ENCODE results near the gene ITIH4. TPM values are rescaled to one million over a fixed set of nuclear protein-coding genes. Genes with fewer than 3 reads are reported as not detected.

ITIH4 gene
- total and polyA plus RNA-seq, 2 of the 13 experiments (the other 11 are each of a cell fraction or from before 2014, with no cell fraction given): 2.7 to 5.3 TPM

DNA sequence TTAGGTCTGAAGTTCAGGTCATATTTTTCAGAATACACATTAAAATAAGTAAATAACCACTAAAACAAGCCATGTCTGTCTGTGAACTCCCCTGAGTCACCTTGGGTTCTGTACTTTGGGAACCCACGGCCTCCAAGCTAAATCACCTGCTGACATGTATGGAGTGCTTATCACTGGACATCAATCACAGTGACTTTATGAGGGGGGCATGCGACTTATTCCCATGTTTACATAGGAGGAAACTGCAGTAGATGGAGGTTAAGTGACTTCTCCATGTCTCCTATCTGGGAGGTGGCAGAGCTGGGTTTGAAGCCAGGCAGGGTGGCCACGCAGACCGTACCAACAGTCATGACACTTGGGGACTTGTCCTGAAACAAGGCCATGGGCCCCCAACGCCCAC lies 8.1 kb downstream of the ITIH4 start:
- H3K27ac ChIP-seq (ENCODE audit: extremely low read length, insufficient read depth, low read length): no peak overlapping the region
- intact Hi-C loops (cut with micrococcal nuclease; ENCODE audit: unreplicated experiment): loop anchor here (10.0 kb wide), 1 partner anchor 48 kb away; the partner anchor contains the start of genes ITIH1 and NEK4

More for the DNA sequence above, 8.1 kb downstream of the ITIH4 start:
- no peaks in the 10 kb centered on the region for H3K36me3 ChIP-seq (replicated peaks in 1 of 2; ENCODE audit: control insufficient read depth in 1 of 2, insufficient read depth in 2 of 2, low read length in 2 of 2)
- H2AFZ ChIP-seq (ENCODE audit: low read length): no peak overlapping the region
- no peak for ATAC-seq
- ChIA-PET CTCF (ENCODE audit: low intra/inter-chr PET ratio, low total read pairs) (no interaction called here), POLR2A (interaction anchor here (1.2 kb wide), 1 partner anchor 14 kb away, joined by 3 read pairs; no protein-coding TSS in a partner anchor)
- no peak for FAIRE-seq
- peaks cover 68% of the 10 kb centered on the region for H3K4me1 ChIP-seq (ENCODE audit: insufficient read depth, low read length)
- H3K4me3 ChIP-seq (replicated peaks in 1 of 3; ENCODE audit: insufficient read depth in 1 of 3, low read depth in 2 of 3, low read length in 3 of 3): no peak overlapping the region
- H3K27me3 ChIP-seq (ENCODE audit: control insufficient read depth in 1 of 2, insufficient read depth in 2 of 2, low read length in 2 of 2): no peaks in the 10 kb centered on the region
- no peak overlapping the region for H3K4me2 ChIP-seq (ENCODE audit: low read depth, low read length)
- WGBS (ENCODE audit: low lambda C conversion rate): 67% methylated on average over 5 of the region's 5 CpGs
- no peak overlapping the region for H3K9ac ChIP-seq (ENCODE audit: insufficient read depth, low read depth, low read length)
- TF ChIP-seq MIXL1 (CRISPR knock-in tag; IDR thresholded peaks at IDR 0.05) (no peak), KDM3A (CRISPR knock-in tag; IDR thresholded peaks at IDR 0.05; ENCODE audit: low read depth) (no peak), ZNF30 (CRISPR knock-in tag; IDR thresholded peaks at IDR 0.05) (no peak), SCMH1 (CRISPR knock-in tag; IDR thresholded peaks at IDR 0.05; ENCODE audit: borderline replicate concordance) (no peak), ZNF367 (CRISPR knock-in tag; IDR thresholded peaks at IDR 0.05; ENCODE audit: borderline replicate concordance) (no peak), NFRKB (IDR thresholded peaks at IDR 0.05) (no peak), SP5 (CRISPR knock-in tag; IDR thresholded peaks at IDR 0.05; ENCODE audit: borderline replicate concordance, low read depth) (no peak), SIN3B (IDR thresholded peaks at IDR 0.05; ENCODE audit: low read length) (no peak), ZSCAN22 (CRISPR knock-in tag; IDR thresholded peaks at IDR 0.05) (no peak), REXO4 (CRISPR knock-in tag; IDR thresholded peaks at IDR 0.05; ENCODE audit: borderline replicate concordance) (no peak), SOX6 (IDR thresholded peaks at IDR 0.05) (no peak), SOX6 (CRISPR knock-in tag; IDR thresholded peaks at IDR 0.05) (no peak), GATAD1 (CRISPR knock-in tag; IDR thresholded peaks at IDR 0.05) (no peak), BHLHE40 (IDR thresholded peaks at IDR 0.05; ENCODE audit: low read length) (no peak)
- TF ChIP-seq, protein P1, sequence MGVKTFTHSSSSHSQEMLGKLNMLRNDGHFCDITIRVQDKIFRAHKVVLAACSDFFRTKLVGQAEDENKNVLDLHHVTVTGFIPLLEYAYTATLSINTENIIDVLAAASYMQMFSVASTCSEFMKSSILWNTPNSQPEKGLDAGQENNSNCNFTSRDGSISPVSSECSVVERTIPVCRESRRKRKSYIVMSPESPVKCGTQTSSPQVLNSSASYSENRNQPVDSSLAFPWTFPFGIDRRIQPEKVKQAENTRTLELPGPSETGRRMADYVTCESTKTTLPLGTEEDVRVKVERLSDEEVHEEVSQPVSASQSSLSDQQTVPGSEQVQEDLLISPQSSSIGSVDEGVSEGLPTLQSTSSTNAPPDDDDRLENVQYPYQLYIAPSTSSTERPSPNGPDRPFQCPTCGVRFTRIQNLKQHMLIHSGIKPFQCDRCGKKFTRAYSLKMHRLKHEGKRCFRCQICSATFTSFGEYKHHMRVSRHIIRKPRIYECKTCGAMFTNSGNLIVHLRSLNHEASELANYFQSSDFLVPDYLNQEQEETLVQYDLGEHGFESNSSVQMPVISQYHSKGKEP (CRISPR knock-in tag; IDR thresholded peaks at IDR 0.05): no peak
- H3K9me3 ChIP-seq (ENCODE audit: low read length): no peaks in the 10 kb centered on the region
- in situ Hi-C loops (cut with HindIII; ENCODE audit: extremely low pct_ligation_motif_present, low pct_unique_long_range_greater_than_20kb): loop anchor here (5.0 kb wide), 1 partner anchor 75 kb away; no protein-coding TSS in a partner anchor
- H3K79me2 ChIP-seq (ENCODE audit: insufficient read depth, low read length): no peaks in the 10 kb centered on the region
- BruUV-seq (replicated peaks): no TSS peak
- no peak for DNase-seq (ENCODE audit: low spot score)
- H4K20me1 ChIP-seq (ENCODE audit: insufficient read depth, low read length): no peaks in the 10 kb centered on the region

Data from HepG2 (cell line).